Duodenal mucosa (tissue), 2 donors: Measurements from ENCODE around the gene COL23A1.
"Not testable (repeated sequence)": the region's sequence is repeated elsewhere in the genome, so short reads cannot be mapped to it uniquely, and the experiment has no call there.

Source experiments
- H3K27ac ChIP-seq: one replicate; pipeline ENCODE4 v1.7.0; 2013; ENCODE audit warnings: low read depth, low read length
- H3K27me3 ChIP-seq, 2 donors: one replicate each; pipeline ENCODE4 v1.7.0; 2013; ENCODE audit warnings: low read length in 2 of 2, control low read depth in 1 of 2; ENCODE audit not compliant: insufficient read depth in 2 of 2, control insufficient read depth in 1 of 2
- H3K36me3 ChIP-seq, 2 donors: one replicate each; pipeline ENCODE4 v1.7.0; 2013; ENCODE audit warnings: low read length in 2 of 2, control low read depth in 1 of 2; ENCODE audit not compliant: insufficient read depth in 2 of 2, control insufficient read depth in 1 of 2
- H3K4me1 ChIP-seq, 2 donors: one replicate each; pipeline ENCODE4 v1.7.0; 2013; ENCODE audit warnings: low read length in 2 of 2, control low read depth in 1 of 2; ENCODE audit not compliant: insufficient read depth in 2 of 2, control insufficient read depth in 1 of 2
- H3K4me3 ChIP-seq, 2 donors: one replicate each; pipeline ENCODE4 v1.7.0; 2013; ENCODE audit warnings: low read length in 2 of 2, low read depth in 1 of 2
- H3K9ac ChIP-seq, 2 donors: one replicate each; pipeline ENCODE4 v1.7.0; 2013; ENCODE audit warnings: low read length in 2 of 2, low read depth in 1 of 2
- H3K9me3 ChIP-seq, 2 donors: one replicate each; pipeline ENCODE4 v1.7.0; 2013; ENCODE audit warnings: low read length in 2 of 2, control low read depth in 1 of 2; ENCODE audit not compliant: control insufficient read depth in 1 of 2

Gene COL23A1

DNA sequence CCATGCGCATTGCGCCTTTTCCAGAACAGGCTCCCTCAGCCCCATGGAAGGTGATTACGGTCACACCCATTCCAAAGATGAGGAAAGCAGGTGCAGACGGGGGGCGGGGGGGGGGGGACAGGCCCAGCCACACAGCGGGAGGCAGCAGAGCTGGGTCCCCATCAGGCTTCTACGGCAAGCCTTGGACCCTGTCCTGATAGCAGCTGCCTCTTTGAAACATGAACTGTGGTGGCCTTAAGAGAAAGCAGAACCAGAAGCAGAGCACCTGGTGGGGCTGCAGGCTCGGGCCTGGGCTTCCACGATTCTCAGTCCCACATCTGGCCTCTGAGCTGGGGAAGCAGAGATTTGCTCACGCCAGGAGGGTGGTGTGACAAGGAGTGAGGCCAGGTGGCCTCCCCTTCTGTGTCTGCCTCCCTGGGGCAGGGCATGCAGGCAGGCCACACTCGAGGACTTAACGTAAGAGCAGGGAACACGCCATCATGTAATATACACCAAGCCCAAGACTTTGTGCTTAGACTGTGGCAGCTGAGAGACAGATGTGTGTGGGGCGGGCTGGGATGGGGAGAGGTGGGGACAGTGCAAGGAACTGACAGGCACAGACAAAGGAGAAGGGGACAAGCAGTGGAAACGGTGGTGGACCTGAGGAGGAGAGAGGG lies 343.4 kb downstream of the COL23A1 start:
- no peaks in the 10 kb centered on the region for H3K9me3 ChIP-seq
- H3K27ac ChIP-seq, result no peak overlapping the region
- no peak overlapping the region for H3K4me3 ChIP-seq
- no peaks in the 10 kb centered on the region for H3K36me3 ChIP-seq
- no peaks in the 10 kb centered on the region for H3K4me1 ChIP-seq
- no peaks in the 10 kb centered on the region for H3K27me3 ChIP-seq
- no peak overlapping the region for H3K9ac ChIP-seq

DNA sequence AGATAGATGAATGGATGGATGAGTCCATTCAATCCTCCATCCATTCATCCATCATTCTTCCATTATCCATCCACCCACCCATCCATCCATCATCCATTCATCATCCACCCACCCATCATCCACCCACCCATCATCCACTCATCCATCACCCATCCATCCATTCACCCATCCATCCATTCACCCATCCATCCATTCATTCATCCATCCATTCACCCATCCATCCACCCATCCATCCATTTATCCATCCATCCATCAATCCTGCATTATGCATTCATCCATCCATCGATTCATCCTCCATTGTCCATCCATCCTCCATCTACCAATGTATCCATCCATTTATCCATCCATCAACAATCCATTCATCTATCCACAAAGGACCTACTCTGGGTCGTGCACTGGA lies 344.8 kb downstream of the COL23A1 start:
- H3K9ac ChIP-seq, result no peak overlapping the region
- H3K27me3 ChIP-seq, result no peaks in the 10 kb centered on the region
- H3K4me1 ChIP-seq, result peaks cover 0 to 3% of the 10 kb centered on the region in 2 donors
- H3K4me3 ChIP-seq, result no peak overlapping the region
- H3K9me3 ChIP-seq, result no peaks in the 10 kb centered on the region
- H3K27ac ChIP-seq, result no peak overlapping the region
- no peaks in the 10 kb centered on the region for H3K36me3 ChIP-seq

- Histone ChIP-seq H3K4me1 (peaks cover 0 to 8% of the 10 kb centered on the region in 2 donors), H3K36me3 (no peaks in the 10 kb centered on the region), H3K27ac (no peak overlapping the region), H3K27me3 (no peaks in the 10 kb centered on the region), H3K9ac (no peak overlapping the region), H3K4me3 (no peak overlapping the region), H3K9me3 (no peaks in the 10 kb centered on the region)
These were observed 345.6 kb downstream of the COL23A1 start for GRCh38 chr5:178244576-178244975.

- no peaks in the 10 kb centered on the region for H3K27me3 ChIP-seq
- H3K4me3 ChIP-seq, result no peak overlapping the region
- H3K36me3 ChIP-seq, result no peaks in the 10 kb centered on the region
- H3K27ac ChIP-seq, result no peak overlapping the region
- no peak overlapping the region for H3K9ac ChIP-seq
- peaks cover 18 to 26% of the 10 kb centered on the region in 2 donors for H3K4me1 ChIP-seq
- H3K9me3 ChIP-seq, result no peaks in the 10 kb centered on the region
These were observed 347.8 kb downstream of the COL23A1 start for GRCh38 chr5:178242416-178242815.

DNA sequence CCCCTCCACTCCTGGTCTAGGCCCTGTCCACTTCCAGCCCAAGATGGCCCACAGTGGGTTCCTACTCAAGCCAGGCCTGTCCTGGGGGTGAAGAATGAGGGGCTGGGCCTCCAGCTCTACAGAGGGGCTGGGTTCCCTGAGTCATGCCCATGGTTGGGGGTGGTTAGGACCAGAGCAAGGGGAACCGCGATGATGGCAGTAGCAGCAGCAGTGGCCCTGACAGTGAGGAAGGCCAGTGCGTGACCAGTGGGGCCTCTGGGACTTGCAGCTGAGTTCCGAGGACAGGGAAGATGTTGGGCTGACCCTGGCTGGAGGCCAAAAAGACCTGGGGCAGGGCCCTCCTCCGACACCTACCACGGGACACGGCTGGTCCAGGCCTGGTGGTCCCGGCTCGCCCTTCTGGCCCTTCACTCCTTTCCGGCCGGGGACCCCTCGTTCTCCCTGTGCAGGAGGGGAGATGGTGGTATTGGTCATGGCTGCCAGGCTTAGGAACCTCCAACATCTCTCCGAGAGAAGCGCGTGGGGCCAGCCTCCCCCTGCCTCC lies 348.4 kb downstream of the COL23A1 start:
- no peak overlapping the region for H3K4me3 ChIP-seq
- no peak overlapping the region for H3K9ac ChIP-seq
- no peaks in the 10 kb centered on the region for H3K27me3 ChIP-seq
- H3K27ac ChIP-seq, result no peak overlapping the region
- H3K36me3 ChIP-seq, result no peaks in the 10 kb centered on the region
- H3K4me1 ChIP-seq, result peaks cover 25 to 31% of the 10 kb centered on the region in 2 donors
- H3K9me3 ChIP-seq, result no peaks in the 10 kb centered on the region

DNA sequence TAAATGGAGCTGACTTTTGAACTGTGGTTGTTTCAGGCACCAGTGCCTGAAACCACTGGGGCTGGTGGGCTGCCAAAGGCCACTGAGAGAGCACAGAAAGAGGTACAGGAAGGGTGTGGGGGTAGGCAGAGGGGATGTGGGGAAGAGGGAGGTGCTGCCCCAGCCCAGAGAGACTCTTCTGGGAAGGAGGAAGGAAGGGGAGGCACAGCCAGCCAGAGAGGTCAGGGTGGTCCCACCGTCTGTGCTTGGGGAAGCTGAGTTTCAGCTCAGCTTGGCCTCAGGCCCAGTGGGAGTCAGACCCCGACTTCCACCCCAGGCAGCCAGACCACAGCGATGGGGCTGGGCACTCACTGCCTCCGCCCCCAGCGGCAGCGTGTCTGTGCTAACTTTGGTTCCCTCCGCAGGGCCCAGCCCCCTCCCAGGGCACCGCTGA lies 348.9 kb downstream of the COL23A1 start:
- Histone ChIP-seq H3K27me3 (no peaks in the 10 kb centered on the region), H3K9ac (no peak overlapping the region), H3K36me3 (no peaks in the 10 kb centered on the region), H3K27ac (no peak overlapping the region), H3K4me3 (no peak overlapping the region), H3K4me1 (peaks cover 30 to 36% of the 10 kb centered on the region in 2 donors), H3K9me3 (no peaks in the 10 kb centered on the region)

- Histone ChIP-seq H3K4me3 (no peak overlapping the region), H3K27me3 (no peaks in the 10 kb centered on the region), H3K36me3 (no peaks in the 10 kb centered on the region), H3K9ac (no peak overlapping the region), H3K9me3 (no peaks in the 10 kb centered on the region), H3K27ac (no peak overlapping the region), H3K4me1 (peaks cover 31 to 36% of the 10 kb centered on the region in 2 donors)
These were observed 349.4 kb downstream of the COL23A1 start for GRCh38 chr5:178240766-178241165.

GRCh38 chr5:178240341-178240741 lies 349.9 kb downstream of the COL23A1 start:
- no peak overlapping the region for H3K4me3 ChIP-seq
- peaks cover 31 to 36% of the 10 kb centered on the region in 2 donors for H3K4me1 ChIP-seq
- H3K27ac ChIP-seq, result no peak overlapping the region

DNA sequence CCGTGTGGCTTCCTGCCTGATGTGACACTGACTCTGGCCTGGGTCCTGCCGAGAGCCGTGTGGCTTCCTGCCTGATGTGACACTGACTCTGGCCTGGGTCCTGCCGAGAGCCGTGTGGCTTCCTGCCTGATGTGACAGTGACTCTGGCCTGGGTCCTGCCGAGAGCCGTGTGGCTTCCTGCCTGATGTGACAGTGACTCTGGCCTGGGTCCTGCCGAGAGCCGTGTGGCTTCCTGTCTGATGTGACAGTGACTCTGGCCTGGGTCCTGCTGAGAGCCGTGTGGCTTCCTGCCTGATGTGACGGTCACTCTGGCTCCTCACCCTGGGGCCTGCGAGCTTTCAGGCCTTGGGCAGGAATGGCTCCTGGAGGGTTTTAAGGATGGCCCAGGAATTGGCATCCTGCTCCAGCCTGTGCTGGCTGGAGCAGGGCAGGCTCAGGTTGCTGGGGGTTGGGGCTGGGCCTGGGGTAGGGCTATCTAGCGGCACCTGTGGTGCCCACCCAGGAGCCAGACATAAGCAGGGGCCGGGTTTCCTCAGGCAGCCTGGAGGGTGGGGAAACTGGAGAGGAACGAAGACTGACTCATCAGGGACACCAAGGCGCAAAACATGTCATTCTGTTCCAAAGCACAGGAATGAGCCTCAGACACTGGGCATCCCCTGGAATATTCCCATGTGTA lies 350.4 kb downstream of the COL23A1 start:
- H3K9me3 ChIP-seq, H3K4me3 ChIP-seq, H3K9ac ChIP-seq, H3K27me3 ChIP-seq, H3K36me3 ChIP-seq, H3K27ac ChIP-seq: not testable (repeated sequence)
- peaks cover 31 to 39% of the 10 kb centered on the region in 2 donors for H3K4me1 ChIP-seq

More at GRCh38 chr5:178240341-178240741, 349.9 kb downstream of the COL23A1 start:
- Histone ChIP-seq H3K9me3 (no peaks in the 10 kb centered on the region), H3K27me3 (no peaks in the 10 kb centered on the region), H3K36me3 (no peaks in the 10 kb centered on the region), H3K9ac (no peak overlapping the region)
